RPMI7951 (cell line): ENCODE measurements around the gene TNFRSF6B. TPM values are rescaled to one million over a fixed set of nuclear protein-coding genes. Genes with fewer than 3 reads are reported as not detected.
"Not testable (repeated sequence)": the region's sequence is repeated elsewhere in the genome, so short reads cannot be mapped to it uniquely, and the experiment has no call there.

ENCODE experiments used
- DNase-seq: peaks from one replicate; pipeline ENCODE4 v3.0.0-alpha.2; 2012; ENCODE audit warnings: low read depth
- total RNA-seq: library from RNA; depleted of rRNA; stranded (reverse); fragments of >200 nt; shearing (Covaris generic); gene quantifications from 2 replicates; pipeline ENCODE4 v1.2.3, GENCODE V29; 2014; rRNA removed

The TNFRSF6B gene, protein sequence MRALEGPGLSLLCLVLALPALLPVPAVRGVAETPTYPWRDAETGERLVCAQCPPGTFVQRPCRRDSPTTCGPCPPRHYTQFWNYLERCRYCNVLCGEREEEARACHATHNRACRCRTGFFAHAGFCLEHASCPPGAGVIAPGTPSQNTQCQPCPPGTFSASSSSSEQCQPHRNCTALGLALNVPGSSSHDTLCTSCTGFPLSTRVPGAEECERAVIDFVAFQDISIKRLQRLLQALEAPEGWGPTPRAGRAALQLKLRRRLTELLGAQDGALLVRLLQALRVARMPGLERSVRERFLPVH
- total RNA-seq: 0.36 and 1.1 TPM in 2 replicates

DNA sequence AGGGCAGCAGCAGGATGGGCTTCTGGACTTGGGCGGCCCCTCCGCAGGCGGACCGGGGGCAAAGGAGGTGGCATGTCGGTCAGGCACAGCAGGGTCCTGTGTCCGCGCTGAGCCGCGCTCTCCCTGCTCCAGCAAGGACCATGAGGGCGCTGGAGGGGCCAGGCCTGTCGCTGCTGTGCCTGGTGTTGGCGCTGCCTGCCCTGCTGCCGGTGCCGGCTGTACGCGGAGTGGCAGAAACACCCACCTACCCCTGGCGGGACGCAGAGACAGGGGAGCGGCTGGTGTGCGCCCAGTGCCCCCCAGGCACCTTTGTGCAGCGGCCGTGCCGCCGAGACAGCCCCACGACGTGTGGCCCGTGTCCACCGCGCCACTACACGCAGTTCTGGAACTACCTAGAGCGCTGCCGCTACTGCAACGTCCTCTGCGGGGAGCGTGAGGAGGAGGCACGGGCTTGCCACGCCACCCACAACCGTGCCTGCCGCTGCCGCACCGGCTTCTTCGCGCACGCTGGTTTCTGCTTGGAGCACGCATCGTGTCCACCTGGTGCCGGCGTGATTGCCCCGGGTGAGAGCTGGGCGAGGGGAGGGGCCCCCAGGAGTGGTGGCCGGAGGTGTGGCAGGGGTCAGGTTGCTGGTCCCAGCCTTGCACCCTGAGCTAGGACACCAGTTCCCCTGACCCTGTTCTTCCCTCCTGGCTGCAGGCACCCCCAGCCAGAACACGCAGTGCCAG lies at the start of gene TNFRSF6B:
Gene TNFRSF6B, plus strand, starts transcription at position 25 of the 729 bp plus-strand sequence. Its CDS starts 116 bp downstream, at position 141.
- DNase-seq: no peak

DNA sequence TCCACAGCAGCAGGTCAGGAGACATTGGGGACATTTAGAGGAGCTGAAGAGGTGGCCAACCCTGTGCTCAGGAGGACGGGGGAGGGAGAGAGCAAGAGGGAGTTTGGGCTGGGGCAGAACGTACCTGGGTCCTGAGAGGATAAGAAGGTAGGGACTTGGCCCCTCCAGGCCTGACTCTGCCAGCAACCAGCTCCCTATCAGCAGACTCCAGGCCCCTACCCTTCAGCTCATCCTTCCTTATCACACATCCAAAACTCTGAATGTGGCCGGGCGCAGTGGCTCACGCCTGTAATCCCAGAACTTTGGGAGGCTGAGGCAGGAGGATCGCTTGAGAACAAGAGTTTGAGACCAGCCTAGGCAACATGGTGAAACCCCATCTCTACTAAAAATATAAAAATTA lies 48.3 kb upstream of the TNFRSF6B start:
- no peak for DNase-seq

DNA sequence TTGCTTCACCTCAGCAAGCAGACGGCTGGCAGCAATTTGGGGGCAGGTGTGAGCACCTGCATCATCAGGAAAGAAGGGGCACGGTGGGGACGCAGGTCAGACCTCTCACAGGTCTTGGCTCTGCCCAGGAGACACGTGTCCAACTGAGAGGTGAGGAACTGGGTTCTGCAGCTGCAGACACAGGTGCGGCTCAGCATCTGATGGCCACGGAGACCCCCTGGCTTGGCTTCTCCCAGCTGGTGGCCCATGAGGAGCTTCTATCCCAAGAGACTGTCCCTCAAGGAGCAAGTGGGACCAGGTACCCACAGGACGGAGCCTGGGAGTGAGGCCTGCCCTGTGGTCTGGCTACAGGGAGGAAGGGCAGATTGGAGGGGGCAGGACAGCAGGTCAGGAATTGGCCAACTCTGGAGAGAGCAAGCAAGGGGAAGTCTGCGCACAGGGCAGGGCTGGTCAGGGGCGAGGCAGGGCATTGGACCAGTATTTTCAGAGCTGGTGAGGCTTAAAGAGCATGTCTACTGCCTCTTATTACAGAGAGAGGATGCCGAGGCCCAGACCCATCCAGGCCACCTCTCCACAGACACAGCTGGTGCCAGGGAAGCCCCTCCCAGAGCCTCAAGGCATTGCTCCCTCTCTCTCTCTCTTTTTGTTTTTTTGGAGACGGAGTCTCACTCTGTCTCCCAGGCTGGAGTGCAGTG lies 47.4 kb upstream of the TNFRSF6B start:
- no peak for DNase-seq

GRCh38 chr20:63650486-63650885 lies 46.0 kb upstream of the TNFRSF6B start:
- DNase-seq: not testable (repeated sequence)

- DNase-seq: no peak
Measured at GRCh38 chr20:63651942-63652191, 44.6 kb upstream of the TNFRSF6B start.

DNA sequence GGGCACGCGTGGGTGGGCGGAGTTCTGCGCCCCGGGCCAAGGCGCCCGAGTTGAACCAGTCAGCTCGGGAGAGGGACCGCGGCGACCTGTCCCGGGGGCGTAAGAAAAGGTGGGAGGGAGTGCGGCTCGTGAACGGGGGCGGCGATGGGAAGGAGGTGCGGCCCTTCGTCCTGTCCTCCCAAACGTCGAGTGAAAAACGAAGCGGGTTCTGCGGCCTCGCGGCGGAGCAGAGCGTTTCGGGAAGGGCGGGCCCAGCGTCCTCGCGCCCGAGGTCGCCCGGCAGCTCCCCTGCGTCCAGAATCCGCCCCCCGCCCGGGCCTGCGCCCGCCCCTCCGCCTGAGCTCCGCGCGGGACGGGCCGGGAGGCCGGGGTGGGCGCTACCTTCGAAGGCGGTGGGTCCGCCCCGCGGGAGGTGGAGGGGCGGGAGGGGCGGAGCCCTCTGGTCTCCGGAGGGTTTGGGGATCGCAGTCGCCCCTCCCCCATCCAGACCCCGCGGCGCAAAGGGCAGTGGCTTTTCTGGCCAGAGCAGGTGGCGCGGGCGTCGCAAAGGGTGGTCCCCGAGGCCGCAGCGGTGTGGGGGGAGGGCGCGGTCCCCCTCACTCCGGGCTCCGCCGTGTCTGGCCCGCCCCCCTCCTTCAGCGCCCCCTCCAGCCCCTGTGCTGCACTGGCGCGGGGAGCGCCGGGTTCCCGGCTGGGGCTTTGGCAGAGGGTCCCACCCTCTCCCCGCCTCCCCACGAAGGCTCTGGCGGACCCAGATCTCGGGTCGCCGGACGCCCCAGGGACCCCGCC lies 44.1 kb upstream of the TNFRSF6B start:
- peak; percentile 58 for DNase-seq

DNA sequence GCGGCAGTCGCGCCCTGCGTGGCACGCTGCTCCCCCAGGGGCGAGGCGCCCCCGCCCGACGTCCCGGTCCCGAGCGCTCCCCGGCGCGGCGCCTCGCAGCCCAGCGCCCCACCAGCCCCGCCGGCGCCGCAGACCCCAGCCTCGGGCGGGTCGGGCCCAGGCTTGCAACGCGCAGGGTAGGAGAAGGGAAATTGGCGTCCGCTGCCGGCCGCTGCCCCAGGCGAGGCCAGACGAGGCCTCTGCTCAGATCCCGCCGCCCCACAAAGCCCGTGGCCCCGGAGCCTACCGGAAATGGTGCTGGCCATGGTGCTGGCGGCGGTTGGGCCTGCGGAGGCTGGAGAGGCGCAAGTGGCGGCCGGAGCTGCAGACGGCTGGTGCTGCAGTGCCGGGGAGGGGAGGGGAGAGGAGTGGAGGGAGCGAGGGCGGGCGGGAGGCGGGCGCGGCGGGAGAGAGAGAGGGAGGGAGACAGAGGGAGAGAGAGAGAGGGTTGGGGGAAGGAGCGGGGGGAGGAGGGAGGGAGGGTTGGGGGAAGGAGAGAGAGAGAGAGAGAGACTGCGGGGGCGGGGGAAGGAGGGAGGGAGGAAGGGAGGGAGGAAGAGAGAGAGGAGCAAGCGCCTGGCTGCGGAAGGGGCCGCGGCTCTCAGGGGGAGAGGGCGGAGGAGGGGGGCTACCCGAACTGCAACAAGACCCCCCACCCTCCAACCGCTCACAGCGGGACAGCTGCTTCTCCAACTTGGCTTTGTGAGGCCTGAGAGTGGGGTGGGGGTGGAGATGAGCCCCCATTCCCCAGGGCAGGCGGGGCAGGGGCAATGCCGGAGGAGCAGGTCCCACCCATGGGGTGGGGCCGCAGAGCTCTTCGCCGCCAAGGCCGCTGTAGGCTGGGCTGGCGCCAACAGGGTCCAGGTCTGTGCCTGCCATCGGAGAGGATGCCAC lies 43.1 kb upstream of the TNFRSF6B start, which contains the start of gene STMN3:
Gene STMN3, minus strand, starts transcription at position 384 of the 933 bp plus-strand sequence. Its CDS starts 79 bp downstream, at position 305.
- peak; percentile 93 for DNase-seq

- DNase-seq: no peak
Measured at GRCh38 chr20:63653974-63654668, 42.3 kb upstream of the TNFRSF6B start.

GRCh38 chr20:63655249-63655648 lies 41.2 kb upstream of the TNFRSF6B start:
- no peak for DNase-seq

DNA sequence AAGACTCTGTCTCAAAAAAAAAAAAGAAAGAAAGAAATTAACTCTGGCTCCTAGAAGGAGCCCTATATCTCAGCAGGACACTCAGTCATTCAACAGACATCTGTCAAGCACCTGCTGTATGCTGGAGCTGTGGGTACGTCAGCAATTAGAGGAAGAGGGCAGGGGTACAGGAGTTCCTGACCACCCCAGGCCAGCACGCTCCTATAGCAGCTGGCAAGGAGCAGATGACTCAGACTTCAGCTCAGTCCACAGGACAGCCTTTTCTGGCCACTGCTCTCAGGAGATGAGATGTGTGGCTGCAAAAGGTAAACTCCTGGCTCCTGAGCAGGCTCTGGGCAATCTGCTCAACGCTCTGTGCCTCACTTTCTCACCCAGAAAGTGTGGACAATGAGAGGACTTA lies 40.0 kb upstream of the TNFRSF6B start:
- DNase-seq: peak; percentile 66

GRCh38 chr20:63657260-63657936 lies 39.1 kb upstream of the TNFRSF6B start:
- DNase-seq: peak; percentile 40

DNA sequence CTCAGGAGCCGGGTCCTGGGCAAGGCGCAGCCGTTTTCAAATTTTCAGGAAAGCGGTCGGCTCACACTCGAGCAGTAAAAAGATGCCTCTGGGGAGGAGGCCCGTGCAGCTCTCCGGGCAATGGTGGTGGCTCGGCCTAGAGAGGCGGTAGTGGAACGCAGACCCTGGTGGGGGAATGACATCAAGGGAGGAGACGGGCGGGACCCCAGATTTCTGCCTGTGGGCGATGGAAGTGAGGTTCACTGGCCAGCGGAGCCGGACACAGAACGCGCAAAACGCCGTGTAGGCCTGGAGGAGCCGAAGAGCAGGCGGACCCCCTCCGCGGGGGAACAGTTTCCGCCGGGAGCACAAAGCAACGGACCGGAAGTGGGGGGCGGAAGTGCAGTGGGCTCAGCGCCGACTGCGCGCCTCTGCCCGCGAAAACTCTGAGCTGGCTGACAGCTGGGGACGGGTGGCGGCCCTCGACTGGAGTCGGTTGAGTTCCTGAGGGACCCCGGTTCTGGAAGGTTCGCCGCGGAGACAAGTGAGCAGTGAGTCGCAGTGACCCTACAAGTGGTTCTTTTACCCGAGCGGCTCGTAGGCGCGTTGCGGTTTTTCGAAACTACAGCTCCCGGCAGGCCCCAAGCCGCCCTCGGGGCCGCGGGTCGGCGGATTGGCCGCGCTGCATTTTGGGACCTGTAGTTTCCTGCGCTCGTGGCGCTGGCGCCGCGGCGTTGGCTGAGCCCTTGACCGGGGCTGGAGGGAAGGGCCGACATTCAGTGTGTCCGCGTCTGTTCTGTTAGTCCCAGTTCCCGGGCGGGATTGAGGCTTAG lies 38.3 kb upstream of the TNFRSF6B start, which contains the start of gene RTEL1:
Gene RTEL1, plus strand, starts transcription at position 376 of the 812 bp plus-strand sequence. CDS start 1,091 bp downstream, outside the sequence.
- DNase-seq: peak; percentile 95

- peak; percentile 55 for DNase-seq
Measured at GRCh38 chr20:63658749-63659187, 37.7 kb upstream of the TNFRSF6B start.

- no peak for DNase-seq
Measured at GRCh38 chr20:63659370-63659769, 37.1 kb upstream of the TNFRSF6B start.

DNA sequence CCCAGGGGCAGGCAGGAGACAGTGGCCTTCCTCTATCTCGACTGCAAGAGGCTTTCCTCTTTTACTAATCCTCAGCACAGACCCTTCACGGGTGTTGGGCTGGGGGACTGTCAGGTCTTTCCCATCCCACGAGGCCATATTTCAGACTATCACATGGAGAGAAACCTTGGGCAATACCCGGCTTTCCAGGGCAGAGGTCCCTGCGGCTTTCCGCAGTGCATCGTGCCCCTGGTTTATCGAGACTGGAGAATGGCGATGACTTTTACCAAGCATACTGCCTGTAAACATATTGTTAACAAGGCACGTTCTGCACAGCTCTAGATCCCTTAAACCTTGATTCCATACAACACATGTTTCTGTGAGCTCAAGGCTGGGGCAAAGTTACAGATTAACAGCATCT lies 36.3 kb upstream of the TNFRSF6B start:
- not testable (repeated sequence) for DNase-seq

DNA sequence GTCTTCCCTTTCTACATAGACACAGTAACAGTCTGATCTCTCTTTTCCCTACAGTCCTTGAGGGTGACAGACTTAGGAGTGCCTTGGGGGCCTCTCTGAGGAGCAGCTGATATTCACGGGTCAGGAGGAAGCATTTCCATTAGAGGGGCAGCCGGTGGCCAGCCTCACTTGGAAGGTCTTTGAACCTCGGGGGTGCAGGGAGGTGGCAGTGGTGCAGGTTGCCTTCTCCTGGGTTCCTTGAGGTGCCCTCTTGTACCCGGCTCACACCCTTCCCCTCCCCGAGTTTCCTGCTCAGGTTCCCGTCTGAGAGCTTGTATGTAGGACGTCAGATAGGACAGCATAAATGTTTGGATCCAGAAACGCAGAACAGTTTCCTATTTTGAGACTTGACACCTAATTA lies 35.8 kb upstream of the TNFRSF6B start:
- no peak for DNase-seq

GRCh38 chr20:63661108-63661507 lies 35.3 kb upstream of the TNFRSF6B start:
- DNase-seq: no peak
